B cell (primary cell): ENCODE data around the gene TMEM168. TPM values are rescaled to one million over a fixed set of nuclear protein-coding genes. Genes with fewer than 3 reads are reported as not detected.

ENCODE experiments used
- ATAC-seq: fragments of 200-7000 bp; cut with Tn5 transposase; one replicate; pipeline ENCODE4 v1.10.0; 2021; ENCODE audit warnings: low read depth, mild to moderate bottlenecking, moderate number of reproducible peaks, moderate library complexity
- CTCF ChIA-PET: fragments of 350-600 bp; sonication (Branson Sonifier 250); formaldehyde crosslinking; loops from one replicate; lab custom pipeline; 2021; ENCODE audit warnings: antibody characterized with exemption, inconsistent platforms; lab: Charles Lee
- POLR2A ChIA-PET: fragments of 350-600 bp; sonication (Branson Sonifier 250); formaldehyde crosslinking; loops from one replicate; lab custom pipeline; 2021; ENCODE audit warnings: antibody characterized with exemption; lab: Charles Lee
- DNase-seq: peaks from one replicate; pipeline ENCODE4 v3.0.0; 2013
- H2AFZ ChIP-seq: 2 replicates; pipeline ENCODE4 v1.6.1; 2012; ENCODE audit warnings: mild to moderate bottlenecking, low read depth, low read length; ENCODE audit not compliant: insufficient read depth, poor library complexity, severe bottlenecking
- H3K27ac ChIP-seq, 2 donors: 1 replicate in 1 of 2; 2 replicates in 1 of 2; pipeline ENCODE4 v1.5.1; 2012 to 2013; ENCODE audit warnings: low read length in 2 of 2, mild to moderate bottlenecking in 2 of 2, moderate library complexity in 1 of 2
- H3K27me3 ChIP-seq, 4 experiments: fragments of 200-600 bp in 1 of 4; sonication (generic) in 1 of 4; replicated peaks in 1 of 4; 1 replicate in 2 of 4; 2 replicates in 2 of 4; pipeline versions ENCODE4 v1.6.1 to v1.7.0; 2013 to 2016; ENCODE audit warnings: low read length in 3 of 4, mild to moderate bottlenecking in 2 of 4, mixed read lengths in 1 of 4, moderate library complexity in 1 of 4; ENCODE audit not compliant: insufficient read depth in 4 of 4, control insufficient read depth in 3 of 4; ENCODE audit errors: control extremely low read depth in 1 of 4
- H3K36me3 ChIP-seq, 2 experiments: replicated peaks in 1 of 2; 1 replicate in 1 of 2; 2 replicates in 1 of 2; pipeline versions ENCODE4 v1.6.1 to v1.7.1; 2013; ENCODE audit warnings: low read length in 1 of 2; ENCODE audit not compliant: insufficient read depth in 2 of 2, control insufficient read depth in 1 of 2; ENCODE audit errors: control extremely low read depth in 1 of 2, extremely low read depth in 1 of 2
- H3K4me1 ChIP-seq, 2 donors: fragments of 200-600 bp in 1 of 2; sonication (generic) in 1 of 2; 1 replicate in 1 of 2; 2 replicates in 1 of 2; pipeline versions ENCODE4 v1.5.1 to v1.6.1; 2013 to 2017; ENCODE audit warnings: low read length in 2 of 2; ENCODE audit not compliant: control insufficient read depth in 2 of 2, insufficient read depth in 2 of 2
- H3K4me2 ChIP-seq: replicated peaks from 2 replicates; pipeline ENCODE3; 2012; ENCODE audit warnings: mild to moderate bottlenecking, low read depth, low read length; ENCODE audit not compliant: poor library complexity, severe bottlenecking
- H3K4me3 ChIP-seq, 5 experiments: fragments of 200-600 bp in 1 of 5; sonication (generic) in 1 of 5; 1 replicate in 3 of 5; 2 replicates in 2 of 5; pipeline versions ENCODE4 v1.5.1 to v1.7.0; 2011 to 2016; ENCODE audit warnings: low read length in 4 of 5, mild to moderate bottlenecking in 4 of 5, low read depth in 2 of 5, control low read depth in 1 of 5, moderate library complexity in 1 of 5; ENCODE audit not compliant: insufficient read depth in 1 of 5; ENCODE audit errors: control extremely low read depth in 1 of 5, extremely low read depth in 1 of 5
- H3K79me2 ChIP-seq: fragments of 200-600 bp; sonication (generic); one replicate; pipeline ENCODE4 v1.6.0; 2016; ENCODE audit warnings: low read length; ENCODE audit not compliant: control insufficient read depth, insufficient read depth
- H3K9ac ChIP-seq: fragments of 200-600 bp; sonication (generic); 2 replicates; pipeline ENCODE4 v1.6.1; 2017; ENCODE audit warnings: mild to moderate bottlenecking, low read length, moderate library complexity
- H3K9me3 ChIP-seq, 3 donors: one replicate each; pipeline versions ENCODE4 v1.6.1 to v1.7.1; 2013; ENCODE audit warnings: low read length in 2 of 3; ENCODE audit not compliant: control insufficient read depth in 2 of 3, insufficient read depth in 1 of 3; ENCODE audit errors: control extremely low read depth in 1 of 3
- H4K20me1 ChIP-seq: 2 replicates; pipeline ENCODE4 v1.6.0; 2012; ENCODE audit warnings: mild to moderate bottlenecking, low read length; ENCODE audit not compliant: insufficient read depth, control insufficient read depth, poor library complexity, severe bottlenecking
- H3K27ac Mint-ChIP-seq: one replicate; pipeline ENCODE4 v1.8.0; 2021; ENCODE audit warnings: mixed read lengths
- H3K27me3 Mint-ChIP-seq: one replicate; pipeline ENCODE4 v1.8.0; 2021; ENCODE audit warnings: mixed read lengths
- H3K4me1 Mint-ChIP-seq: one replicate; pipeline ENCODE4 v1.8.0; 2021; ENCODE audit warnings: mixed read lengths
- H3K4me3 Mint-ChIP-seq: one replicate; pipeline ENCODE4 v1.8.0; 2021; ENCODE audit warnings: mixed read lengths
- H3K9me3 Mint-ChIP-seq: one replicate; pipeline ENCODE4 v1.8.0; 2022; ENCODE audit warnings: mixed read lengths; ENCODE audit not compliant: insufficient read depth
- EZH2 ChIP-seq: IDR thresholded peaks from 2 replicates; pipeline ENCODE4 v1.6.1; 2012; ENCODE audit warnings: borderline replicate concordance, low read depth, mild to moderate bottlenecking, moderate library complexity, low read length; ENCODE audit not compliant: insufficient read depth, poor library complexity, severe bottlenecking
- WGBS: methylation state at CpG from one replicate; pipeline ENCODE4 v1.1.5; 2013; ENCODE audit warnings: missing lambda C conversion rate; ENCODE audit not compliant: insufficient coverage; 5-methylcytosine and 5-hydroxymethylcytosine counted together
- intact Hi-C: fragments of 100-400 bp; cut with micrococcal nuclease; formaldehyde crosslinking; loops from one replicate; pipeline ENCODE4 v1.10.0; 2022
- polyA plus RNA-seq: library from polyadenylated mRNA; depleted of rRNA; stranded (reverse); fragments of >200 nt; gene quantifications from 2 replicates; pipeline ENCODE4 v1.2.3, GENCODE V29; 2012
- total RNA-seq, 2 donors: library from RNA; stranded (reverse); fragments of 120-200 nt in 1 of 2; gene quantifications; 1 replicate in 1 of 2; 2 replicates in 1 of 2; pipeline versions ENCODE4 v1.2.3 to v1.2.4, GENCODE V29; 2013 to 2022
- TF ChIP-seq, protein P1 (sequence below): fragments of 200-600 bp; IDR thresholded peaks from one replicate; pipeline ENCODE4 v1.8.0; 2022; ENCODE audit warnings: antibody characterized with exemption, mild to moderate bottlenecking

Gene TMEM168
- total and polyA plus RNA-seq, 2 donors (not counting 1 experiment from before 2014, with no cell fraction given), result 12.7 to 31.8 TPM

- no peak for ATAC-seq
- no peaks in the 10 kb centered on the region for H4K20me1 ChIP-seq
- H3K79me2 ChIP-seq, result no peaks in the 10 kb centered on the region
- CTCF ChIA-PET, result no interaction called here
- POLR2A ChIA-PET, result no interaction called here
- Mint-ChIP-seq H3K9me3 (no peaks in the 10 kb centered on the region), H3K4me3 (no peak overlapping the region), H3K27me3 (peaks cover 3% of the 10 kb centered on the region), H3K27ac (no peak overlapping the region), H3K4me1 (no peaks in the 10 kb centered on the region)
- intact Hi-C loops, result no loop called here
- H3K9ac ChIP-seq, result no peak overlapping the region
- no peak overlapping the region for H3K4me3 ChIP-seq
- no peak overlapping the region for H3K27ac ChIP-seq
- TF ChIP-seq, protein P1, sequence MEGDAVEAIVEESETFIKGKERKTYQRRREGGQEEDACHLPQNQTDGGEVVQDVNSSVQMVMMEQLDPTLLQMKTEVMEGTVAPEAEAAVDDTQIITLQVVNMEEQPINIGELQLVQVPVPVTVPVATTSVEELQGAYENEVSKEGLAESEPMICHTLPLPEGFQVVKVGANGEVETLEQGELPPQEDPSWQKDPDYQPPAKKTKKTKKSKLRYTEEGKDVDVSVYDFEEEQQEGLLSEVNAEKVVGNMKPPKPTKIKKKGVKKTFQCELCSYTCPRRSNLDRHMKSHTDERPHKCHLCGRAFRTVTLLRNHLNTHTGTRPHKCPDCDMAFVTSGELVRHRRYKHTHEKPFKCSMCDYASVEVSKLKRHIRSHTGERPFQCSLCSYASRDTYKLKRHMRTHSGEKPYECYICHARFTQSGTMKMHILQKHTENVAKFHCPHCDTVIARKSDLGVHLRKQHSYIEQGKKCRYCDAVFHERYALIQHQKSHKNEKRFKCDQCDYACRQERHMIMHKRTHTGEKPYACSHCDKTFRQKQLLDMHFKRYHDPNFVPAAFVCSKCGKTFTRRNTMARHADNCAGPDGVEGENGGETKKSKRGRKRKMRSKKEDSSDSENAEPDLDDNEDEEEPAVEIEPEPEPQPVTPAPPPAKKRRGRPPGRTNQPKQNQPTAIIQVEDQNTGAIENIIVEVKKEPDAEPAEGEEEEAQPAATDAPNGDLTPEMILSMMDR, result no peak
- TF ChIP-seq EZH2, result no peak
- H3K4me2 ChIP-seq, result no peak overlapping the region
- DNase-seq, result no peak
- no peak overlapping the region for H2AFZ ChIP-seq
- no peaks in the 10 kb centered on the region for H3K4me1 ChIP-seq
- H3K36me3 ChIP-seq, result no peaks in the 10 kb centered on the region
- no peaks in the 10 kb centered on the region for H3K27me3 ChIP-seq
- no peaks in the 10 kb centered on the region for H3K9me3 ChIP-seq
Measured at GRCh38 chr7:112753298-112753697, 36.9 kb downstream of the TMEM168 start.

DNA sequence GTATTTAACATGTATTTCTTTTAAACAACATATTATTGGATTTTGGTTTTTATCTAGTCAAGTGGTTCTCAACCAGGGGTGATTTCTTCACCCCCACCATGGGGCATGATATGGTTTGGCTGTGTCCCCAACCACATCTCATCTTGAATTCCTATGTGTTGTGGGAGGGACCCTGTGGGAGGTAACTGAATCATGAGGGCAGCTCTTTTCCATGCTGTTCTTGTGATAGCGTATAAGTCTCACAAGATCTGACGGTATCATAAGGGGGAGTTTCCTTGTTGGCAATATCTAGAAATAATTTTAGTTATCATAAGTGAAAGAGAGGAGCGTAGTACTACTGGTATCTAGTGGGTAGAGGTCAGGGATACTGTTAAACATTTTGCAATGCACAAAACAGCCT is 37.6 kb downstream of the TMEM168 start:
- intact Hi-C loops, result no loop called here
- Mint-ChIP-seq H3K4me1 (no peaks in the 10 kb centered on the region), H3K4me3 (no peak overlapping the region), H3K27ac (no peak overlapping the region), H3K9me3 (no peaks in the 10 kb centered on the region), H3K27me3 (peaks cover 3% of the 10 kb centered on the region)
- Histone ChIP-seq H3K9ac (no peak overlapping the region), H3K4me2 (no peak overlapping the region), H2AFZ (no peak overlapping the region), H3K4me1 (no peaks in the 10 kb centered on the region), H4K20me1 (no peaks in the 10 kb centered on the region), H3K79me2 (no peaks in the 10 kb centered on the region), H3K27ac (no peak overlapping the region), H3K36me3 (no peaks in the 10 kb centered on the region), H3K4me3 (no peak overlapping the region), H3K9me3 (no peaks in the 10 kb centered on the region), H3K27me3 (no peaks in the 10 kb centered on the region)
- ChIA-PET POLR2A (no interaction called here), CTCF (no interaction called here)
- ATAC-seq (no peak), DNase-seq (no peak)
- no peak for TF ChIP-seq EZH2
- TF ChIP-seq, protein P1, result no peak
- WGBS, result no CpG with 5 or more reads among the region's 3 CpGs
